RWPE2 (cell line): ENCODE results near the gene TBX2.
A peak's percentile ranks its signal among the peaks of the same experiment; 100 is the strongest.

Source experiments
- ATAC-seq: fragments of 200-7000 bp; cut with Tn5 transposase; 3 replicates; pipeline ENCODE4 v1.9.1; 2021; ENCODE audit warnings: low read depth
- DNase-seq: peaks from one replicate; pipeline ENCODE4 v3.0.0-alpha.2; 2020; ENCODE audit warnings: low spot score
- H3K27ac ChIP-seq: fragments of 450-650 bp; 2 replicates; pipeline ENCODE4 v1.5.1; 2017; ENCODE audit warnings: mild to moderate bottlenecking; ENCODE audit not compliant: poor library complexity, severe bottlenecking
- H3K27me3 ChIP-seq: fragments of 250-450 bp; sonication (Bioruptor Pico); 2 replicates; pipeline ENCODE4 v1.5.1; 2021; ENCODE audit warnings: mild to moderate bottlenecking, moderate library complexity; ENCODE audit not compliant: insufficient read depth, poor library complexity, severe bottlenecking
- H3K36me3 ChIP-seq: fragments of 250-450 bp; sonication (Bioruptor Pico); 2 replicates; pipeline ENCODE4 v1.5.1; 2020; ENCODE audit warnings: low read depth, mild to moderate bottlenecking, moderate library complexity
- H3K4me1 ChIP-seq: fragments of 250-450 bp; sonication (Bioruptor Pico); 2 replicates; pipeline ENCODE4 v1.5.1; 2021; ENCODE audit warnings: mild to moderate bottlenecking, moderate library complexity; ENCODE audit not compliant: insufficient read depth, poor library complexity, severe bottlenecking
- H3K4me3 ChIP-seq: fragments of 250-450 bp; sonication (Bioruptor Pico); 2 replicates; pipeline ENCODE4 v1.5.1; 2021; ENCODE audit warnings: mild to moderate bottlenecking, moderate library complexity; ENCODE audit not compliant: severe bottlenecking
- H3K9me3 ChIP-seq: fragments of 250-450 bp; sonication (Bioruptor Pico); 2 replicates; pipeline ENCODE4 v1.5.1; 2021; ENCODE audit warnings: mild to moderate bottlenecking, moderate library complexity; ENCODE audit not compliant: severe bottlenecking
- CTCF ChIP-seq: fragments of 450-650 bp; IDR thresholded peaks from one replicate; pipeline ENCODE4 v1.5.1; 2017; ENCODE audit warnings: mild to moderate bottlenecking, moderate library complexity; ENCODE audit not compliant: poor library complexity, severe bottlenecking

The TBX2 gene

GRCh38 chr17:61449707-61450640 lies 50.3 kb downstream of the TBX2 start:
- DNase-seq (no peak), ATAC-seq (no peak)
- H3K27ac ChIP-seq = no peak overlapping the region
- no peak for TF ChIP-seq CTCF
- H3K9me3 ChIP-seq = no peaks in the 10 kb centered on the region
- peaks cover 11% of the 10 kb centered on the region for H3K27me3 ChIP-seq
- no peak overlapping the region for H3K4me3 ChIP-seq
- H3K36me3 ChIP-seq = no peaks in the 10 kb centered on the region
- no peaks in the 10 kb centered on the region for H3K4me1 ChIP-seq

GRCh38 chr17:61450641-61451537 lies 51.2 kb downstream of the TBX2 start:
- no peak for TF ChIP-seq CTCF
- no peak for ATAC-seq
- no peaks in the 10 kb centered on the region for H3K4me1 ChIP-seq
- DNase-seq = no peak
- no peaks in the 10 kb centered on the region for H3K36me3 ChIP-seq
- no peaks in the 10 kb centered on the region for H3K9me3 ChIP-seq
- no peak overlapping the region for H3K27ac ChIP-seq
- peaks cover 11% of the 10 kb centered on the region for H3K27me3 ChIP-seq
- H3K4me3 ChIP-seq = no peak overlapping the region

- Histone ChIP-seq H3K27me3 (peaks cover 11% of the 10 kb centered on the region), H3K36me3 (no peaks in the 10 kb centered on the region), H3K4me3 (peak overlapping the region; percentile 14), H3K27ac (no peak overlapping the region), H3K4me1 (no peaks in the 10 kb centered on the region), H3K9me3 (no peaks in the 10 kb centered on the region)
- DNase-seq (no peak), ATAC-seq (0 out of 3 replicates have a peak, but pooled peaks have one; percentile 21)
- TF ChIP-seq CTCF = no peak
Observed at GRCh38 chr17:61451538-61452300, 52.1 kb downstream of the TBX2 start.

- Histone ChIP-seq H3K36me3 (no peaks in the 10 kb centered on the region), H3K9me3 (no peaks in the 10 kb centered on the region), H3K27me3 (peaks cover 11% of the 10 kb centered on the region), H3K4me1 (no peaks in the 10 kb centered on the region), H3K27ac (no peak within 1 kb of the TSS), H3K4me3 (peak within 1 kb of the TSS; percentile 14)
- ATAC-seq (no peak), DNase-seq (no peak)
- no peak for TF ChIP-seq CTCF
Observed at GRCh38 chr17:61452301-61453290, 53.0 kb downstream of the TBX2 start, which contains the start of gene TBX4. TBX4 (plus strand) TSS chr17:61452422; CDS start chr17:61456491, 4,069 bp downstream.
